ENCODE data around the gene MPV17L2. TPM values are rescaled to one million over a fixed set of nuclear protein-coding genes. Genes with fewer than 3 reads are reported as not detected.

The MPV17L2 gene
- total and polyA plus RNA-seq, 10 of the 15 experiments (the other 5 are each of a cell fraction or from before 2014, with no cell fraction given) = 5.1 to 57.2 (median 22.9) TPM

GRCh38 chr19:18194181-18194530, 1.1 kb downstream of the MPV17L2 start:
- ChIA-PET CTCF (interaction anchor here (0.6 to 3.8 kb wide), 4 partner anchors 10 to 85 kb away, joined by 3 to 30 read pairs (median 6); partner anchors contain the start of gene RAB3A), RAD21 (ENCODE audit: unreplicated experiment) (interaction anchor here (0.6 to 4.5 kb wide), 5 partner anchors 14 to 101 kb away, joined by 3 to 29 read pairs (median 3); no protein-coding TSS in a partner anchor), SMC1A (ENCODE audit: uncharacterized antibody, unreplicated experiment) (interaction anchor here (1.2 to 3.4 kb wide), 6 partner anchors 9 to 110 kb away, joined by 3 to 18 read pairs (median 4); partner anchors contain the start of gene RAB3A), POLR2A (interaction anchor here (0.8 to 2.1 kb wide), 6 partner anchors 8 to 86 kb away, joined by 3 to 10 read pairs (median 4); partner anchors contain the start of gene RAB3A)
- no peak for FAIRE-seq
- Histone ChIP-seq H3K4me3 (peak overlapping the region; percentile 79), H3K4me1 (ENCODE audit: control insufficient read depth, insufficient read depth, low read length) (peaks cover 11% of the 10 kb centered on the region), H4K20me1 (ENCODE audit: control insufficient read depth, insufficient read depth) (no peaks in the 10 kb centered on the region), H3K4me2 (ENCODE audit: control insufficient read depth, insufficient read depth) (peak overlapping the region; percentile 96), H3K27me3 (replicated peaks in 1 of 2; ENCODE audit: control insufficient read depth in 2 of 2, insufficient read depth in 2 of 2, low read length in 1 of 2) (no peaks in the 10 kb centered on the region), H3K9me3 (replicated peaks; ENCODE audit: control insufficient read depth, insufficient read depth, low read length) (no peaks in the 10 kb centered on the region), H3K27ac (ENCODE audit: control insufficient read depth, insufficient read depth) (no peak overlapping the region), H3K79me2 (ENCODE audit: control insufficient read depth, insufficient read depth, low read length) (peaks cover 5% of the 10 kb centered on the region), H2AFZ (ENCODE audit: control insufficient read depth, low read depth, low read length) (no peak overlapping the region; the same call in 1 of the 2 replicates), H3K36me3 (ENCODE audit: control insufficient read depth in 2 of 2, insufficient read depth in 2 of 2, low read length in 1 of 2) (peaks cover 5 to 15% of the 10 kb centered on the region in 2 experiments; a peak in 3 of 4 replicates), H3K9ac (ENCODE audit: control insufficient read depth, insufficient read depth, low read length) (peak overlapping the region; percentile 69)
- ATAC-seq = no peak
- DNase-seq (ENCODE audit: low read depth, low spot score) = no peak
- intact Hi-C loops (cut with micrococcal nuclease; ENCODE audit: unreplicated experiment) (no loop called here), in situ Hi-C loops (cut with MboI) (no loop called here)
- 0% methylated on average over 12 of the region's 12 CpGs for WGBS (ENCODE audit: insufficient coverage, insufficient replicate concordance, low lambda C conversion rate, missing lambda C conversion rate)
- BruUV-seq (replicated peaks) = no TSS peak
- TF ChIP-seq EED (IDR thresholded peaks at IDR 0.05; ENCODE audit: low read depth) (no peak), DPF2 (IDR thresholded peaks at IDR 0.05) (no peak), YY1 (IDR thresholded peaks at IDR 0.05; ENCODE audit: low read depth, low read length) (no peak), SUZ12 (IDR thresholded peaks at IDR 0.05; ENCODE audit: unreplicated experiment) (no peak), TARDBP (IDR thresholded peaks at IDR 0.05; ENCODE audit: borderline replicate concordance) (no peak), ZNF592 (IDR thresholded peaks at IDR 0.05) (no peak), BRCA1 (IDR thresholded peaks at IDR 0.05; ENCODE audit: low read depth, low read length) (no peak)

Measured in GM12878 (cell line).